GM12878 (cell line): ENCODE results near the gene NHS. TPM values are rescaled to one million over a fixed set of nuclear protein-coding genes. Genes with fewer than 3 reads are reported as not detected.

Source experiments
- ATAC-seq: fragments of 200-7000 bp; cut with Tn5 transposase; 3 replicates; pipeline ENCODE4 v1.9.1; 2020; ENCODE audit warnings: mild to moderate bottlenecking, moderate library complexity
- BruUV-seq: library from RNA; stranded (reverse); fragments of 400-500 nt; replicated peaks from 2 replicates; lab custom pipeline; 2021; lab: Mats Ljungman, UMichigan
- CTCF ChIA-PET: fragments of 300-600 bp; sonication (Branson Sonifier 250); formaldehyde crosslinking; extraction: SDS; loops from one replicate; lab custom pipeline; 2021; ENCODE audit warnings: inconsistent platforms; lab: Yijun Ruan, JAX
- POLR2A ChIA-PET: fragments of 350-600 bp; formaldehyde crosslinking; extraction: SDS; loops from one replicate; lab custom pipeline; 2021; ENCODE audit warnings: inconsistent platforms; lab: Charles Lee
- RAD21 ChIA-PET: fragments of 300-600 bp; sonication (Branson Sonifier 250); formaldehyde crosslinking; loops from one replicate; lab custom pipeline; 2023; ENCODE audit warnings: antibody characterized with exemption; ENCODE audit not compliant: unreplicated experiment; lab: Charles Lee
- SMC1A ChIA-PET: fragments of 300-600 bp; sonication (Branson Sonifier 250); formaldehyde crosslinking; loops from one replicate; lab custom pipeline; 2023; ENCODE audit not compliant: unreplicated experiment, uncharacterized antibody; lab: Charles Lee
- DNase-seq: peaks from one replicate; pipeline ENCODE4 v3.0.0-alpha.2; 2011; ENCODE audit warnings: low read depth, low spot score
- FAIRE-seq: peaks from 3 replicates; lab custom pipeline; 2011; peaks lifted over from hg19 to GRCh38; lab: Jason Lieb, UNC
- H2AFZ ChIP-seq: 2 replicates; pipeline ENCODE4 v1.6.0; 2011; ENCODE audit warnings: low read depth, low read length, control low read depth; ENCODE audit not compliant: control insufficient read depth
- H3K27ac ChIP-seq: 2 replicates; pipeline ENCODE4 v1.5.1; 2011; ENCODE audit warnings: control low read depth; ENCODE audit not compliant: control insufficient read depth, insufficient read depth
- H3K27me3 ChIP-seq, 2 experiments: replicated peaks in 1 of 2; 2 replicates each; pipeline versions ENCODE4 v1.6.0 to v1.6.1; 2011; ENCODE audit warnings: low read length in 1 of 2; ENCODE audit not compliant: control insufficient read depth in 2 of 2, insufficient read depth in 2 of 2
- H3K36me3 ChIP-seq, 2 experiments: 2 replicates each; pipeline ENCODE4 v1.5.1; 2011; ENCODE audit warnings: low read length in 1 of 2; ENCODE audit not compliant: control insufficient read depth in 2 of 2, insufficient read depth in 2 of 2
- H3K4me1 ChIP-seq: 2 replicates; pipeline ENCODE4 v1.6.1; 2011; ENCODE audit warnings: mild to moderate bottlenecking, low read length, moderate library complexity, mixed read lengths; ENCODE audit not compliant: control insufficient read depth, insufficient read depth
- H3K4me2 ChIP-seq: 2 replicates; pipeline ENCODE4 v1.6.0; 2011; ENCODE audit warnings: control low read depth; ENCODE audit not compliant: control insufficient read depth, insufficient read depth
- H3K4me3 ChIP-seq: fragments of 200-600 bp; sonication (generic); 2 replicates; pipeline ENCODE4 v1.5.1; 2016
- H3K79me2 ChIP-seq: 2 replicates; pipeline ENCODE4 v1.6.0; 2011; ENCODE audit warnings: low read length; ENCODE audit not compliant: control insufficient read depth, insufficient read depth
- H3K9ac ChIP-seq: 2 replicates; pipeline ENCODE4 v1.8.0; 2011; ENCODE audit warnings: low read length, control low read depth, mixed read lengths; ENCODE audit not compliant: control insufficient read depth, insufficient read depth
- H3K9me3 ChIP-seq: replicated peaks from 3 replicates; pipeline ENCODE4 v1.5.1; 2011; ENCODE audit warnings: mild to moderate bottlenecking, low read length; ENCODE audit not compliant: control insufficient read depth, insufficient read depth
- H4K20me1 ChIP-seq: 2 replicates; pipeline ENCODE4 v1.6.0; 2011; ENCODE audit not compliant: control insufficient read depth, insufficient read depth
- IRF4 ChIP-seq: IDR thresholded peaks from 2 replicates; pipeline ENCODE4 v1.6.1; 2011; ENCODE audit warnings: low read depth, low read length
- KAT2A ChIP-seq: conservative IDR thresholded peaks from 2 replicates; pipeline ENCODE4 v1.6.1; 2011; ENCODE audit warnings: low read depth, low read length; ENCODE audit not compliant: control insufficient read depth
- NFIC ChIP-seq: IDR thresholded peaks from 2 replicates; pipeline ENCODE4 v1.6.1; 2012; ENCODE audit warnings: low read depth, mild to moderate bottlenecking, inconsistent platforms, low read length, moderate library complexity
- RAD51 ChIP-seq: fragments of 450-650 bp; IDR thresholded peaks from 2 replicates; pipeline ENCODE4 v1.6.1; 2016; ENCODE audit warnings: moderate library complexity, mild to moderate bottlenecking, inconsistent platforms
- RB1 ChIP-seq: fragments of 450-650 bp; formaldehyde crosslinking; IDR thresholded peaks from 2 replicates; pipeline ENCODE4 v1.6.1; 2017; ENCODE audit warnings: mild to moderate bottlenecking, borderline replicate concordance
- RFX5 ChIP-seq: IDR thresholded peaks from 2 replicates; pipeline ENCODE4 v1.6.1; 2011; ENCODE audit warnings: low read depth, low read length, improper control_type of control experiment
- SMC3 ChIP-seq: IDR thresholded peaks from 2 replicates; pipeline ENCODE4 v1.6.1; 2011; ENCODE audit warnings: low read length, improper control_type of control experiment, borderline replicate concordance
- ZNF24 ChIP-seq: fragments of 450-650 bp; IDR thresholded peaks from 2 replicates; pipeline ENCODE4 v1.6.1; 2017; ENCODE audit warnings: antibody characterized with exemption, mild to moderate bottlenecking
- ZNF384 ChIP-seq: IDR thresholded peaks from 2 replicates; pipeline ENCODE4 v1.6.1; 2012; ENCODE audit warnings: low read depth, mild to moderate bottlenecking, low read length, improper control_type of control experiment, borderline replicate concordance
- ZZZ3 ChIP-seq: IDR thresholded peaks from 2 replicates; pipeline ENCODE4 v1.6.1; 2011; ENCODE audit warnings: low read depth; ENCODE audit not compliant: control insufficient read depth, insufficient read length
- WGBS: methylation state at CpG from one replicate; pipeline ENCODE4 v1.1.6; 2016; ENCODE audit warnings: low lambda C conversion rate; ENCODE audit not compliant: insufficient replicate concordance, insufficient coverage; ENCODE audit errors: missing lambda C conversion rate; 5-methylcytosine and 5-hydroxymethylcytosine counted together
- in situ Hi-C: fragments of 300-500 bp; cut with MboI; formaldehyde crosslinking; loops from 9 replicates; pipeline ENCODE4 v1.14.3; 2018; ENCODE audit warnings: mixed read lengths
- intact Hi-C: fragments of 100-400 bp; cut with micrococcal nuclease; formaldehyde crosslinking; loops from one replicate; pipeline ENCODE4 v1.14.2; 2022; ENCODE audit not compliant: unreplicated experiment
- polyA plus RNA-seq, 11 experiments: library from polyadenylated mRNA; depleted of rRNA in 4 of 11; unstranded in 6 of 11; stranded (reverse) in 5 of 11; fragments of >200 nt; fragmentation: Nextera tagmentation in 4 of 11; fragmentation: Illumina TruSeq in 1 of 11; extraction: Ambion mirVana in 4 of 11; extraction: Trizol in 1 of 11; gene quantifications; 1 replicate in 1 of 11; 2 replicates in 10 of 11; pipeline versions ENCODE4 v1.2.1 to v1.2.3, GENCODE V29; 2011 to 2016; ENCODE audit warnings: inconsistent platforms in 2 of 11, missing spikeins in 2 of 11, low read depth in 1 of 11
- total RNA-seq, 4 experiments: library from RNA; depleted of rRNA in 3 of 4; stranded (reverse); fragments of >200 nt in 3 of 4; fragmentation: Illumina TruSeq in 1 of 4; extraction: Trizol in 1 of 4; gene quantifications; 2 replicates each; pipeline versions ENCODE4 v1.2.1 to v1.2.3, GENCODE V29; 2013 to 2021

NHS gene
- total and polyA plus RNA-seq, 10 of the 15 experiments (the other 5 are each of a cell fraction or from before 2014, with no cell fraction given), result under 0.01 to 0.07 (median 0.03) TPM; not detected in 7

DNA sequence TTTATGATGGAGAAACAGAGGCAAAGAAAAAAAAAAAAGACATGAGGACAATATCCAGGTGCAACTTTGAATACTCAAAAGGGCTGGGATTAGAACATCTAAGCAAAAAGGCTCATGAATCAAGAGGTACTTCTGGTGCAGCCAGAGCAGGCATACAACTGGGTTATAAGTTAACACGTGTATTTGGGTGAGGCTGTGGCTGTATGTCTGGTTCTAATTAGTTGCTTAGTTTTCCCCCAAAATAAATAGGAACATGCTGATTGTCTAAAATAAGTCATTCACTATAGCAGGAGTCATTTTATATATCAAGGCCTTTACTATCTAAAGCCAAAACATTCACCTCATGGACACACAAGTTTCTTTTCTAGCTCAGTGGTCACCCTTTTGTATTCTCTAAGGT, 20.2 kb downstream of the NHS start (continued):
- TF ChIP-seq RFX5 (no peak), KAT2A (no peak)

DNA sequence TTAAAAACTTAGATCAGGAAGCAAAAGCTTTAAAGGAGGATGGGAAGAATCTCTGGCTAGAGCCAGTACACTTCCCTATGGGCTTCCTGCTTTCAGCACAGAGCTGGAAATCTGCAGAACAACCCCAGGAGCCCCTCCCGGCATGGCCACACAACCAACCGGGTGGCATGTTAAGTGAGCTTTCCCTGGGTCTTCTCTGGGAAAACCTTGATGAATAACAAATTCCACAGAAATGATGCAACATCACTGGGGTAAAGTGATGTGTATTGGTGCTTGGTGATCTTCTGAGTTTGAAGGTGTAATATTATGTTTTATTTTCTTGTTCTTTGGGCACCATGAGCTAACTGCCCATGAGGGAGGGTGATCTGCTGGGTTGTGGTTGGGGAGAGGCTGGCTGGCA, 22.1 kb downstream of the NHS start:
- Histone ChIP-seq H3K9me3 (no peaks in the 10 kb centered on the region), H2AFZ (no peak overlapping the region), H3K4me1 (no peaks in the 10 kb centered on the region), H3K4me3 (no peak overlapping the region), H3K27ac (no peak overlapping the region), H3K36me3 (no peaks in the 10 kb centered on the region)
- SMC1A ChIA-PET, result no interaction called here
- WGBS, result 29% methylated on average over 2 of the region's 2 CpGs
- FAIRE-seq (no peak), ATAC-seq (no peak)
- RAD21 ChIA-PET, result no interaction called here
- POLR2A ChIA-PET, result no interaction called here
- intact Hi-C loops, result no loop called here
- TF ChIP-seq ZNF24, result no peak
- TF ChIP-seq SMC3, result no peak
- TF ChIP-seq RB1, result no peak
- TF ChIP-seq RAD51, result no peak
- no peak for TF ChIP-seq ZNF384
- TF ChIP-seq NFIC, result no peak
- no peak for TF ChIP-seq ZZZ3
- TF ChIP-seq IRF4, result no peak
- TF ChIP-seq, all 136 proteins: peak for 0
- H3K4me2 ChIP-seq, result no peak overlapping the region
- H4K20me1 ChIP-seq, result no peaks in the 10 kb centered on the region
- no peaks in the 10 kb centered on the region for H3K79me2 ChIP-seq
- no TSS peak for BruUV-seq
- H3K9ac ChIP-seq, result no peak overlapping the region
- in situ Hi-C loops, result no loop called here
- CTCF ChIA-PET, result interaction anchor here (0.7 kb wide), 1 partner anchor 17 kb away, joined by 3 read pairs; no protein-coding TSS in a partner anchor
- DNase-seq, result no peak
- H3K27me3 ChIP-seq, result no peaks in the 10 kb centered on the region
